ENCODE measurements around the gene CLIC1.

GRCh38 chr6:31763619-31763940, 27.2 kb upstream of the CLIC1 start:
- TF ChIP-seq SIN3A (IDR thresholded peaks at IDR 0.05; ENCODE audit: borderline replicate concordance, insufficient read depth, low read length), result no peak
- TF ChIP-seq REST (IDR thresholded peaks at IDR 0.05; ENCODE audit: insufficient read depth in 1 of 2, low read depth in 2 of 2, low read length in 2 of 2), result no peak
- no peak for TF ChIP-seq TAF1 (IDR thresholded peaks at IDR 0.05; ENCODE audit: borderline replicate concordance, insufficient read depth, low read length)
